Measurements from ENCODE around the gene DCAF15.

DCAF15 gene

GRCh38 chr19:14006766-14007562, 54.7 kb downstream of the DCAF15 start:
- TF ChIP-seq CTCF (conservative IDR thresholded peaks at IDR 0.05; ENCODE audit: low read depth, low read length) = no peak
- H3K4me3 ChIP-seq (ENCODE audit: low read length) = peak overlapping the region; percentile 66
- no peak for DNase-seq (ENCODE audit: low read depth)

Measured in retinal pigment epithelial cell (primary cell).